NCI-H1105 treated with DMSO at 0.1 percent for 48 hours (cell line): ENCODE measurements around the gene NFKBIL1.
"Not testable (repeated sequence)": the region's sequence is repeated elsewhere in the genome, so short reads cannot be mapped to it uniquely, and the experiment has no call there.

Experiments
- DNase-seq: peaks from one replicate; lab custom pipeline; 2025; lab: John Stamatoyannopoulos, UW

Gene NFKBIL1

DNA sequence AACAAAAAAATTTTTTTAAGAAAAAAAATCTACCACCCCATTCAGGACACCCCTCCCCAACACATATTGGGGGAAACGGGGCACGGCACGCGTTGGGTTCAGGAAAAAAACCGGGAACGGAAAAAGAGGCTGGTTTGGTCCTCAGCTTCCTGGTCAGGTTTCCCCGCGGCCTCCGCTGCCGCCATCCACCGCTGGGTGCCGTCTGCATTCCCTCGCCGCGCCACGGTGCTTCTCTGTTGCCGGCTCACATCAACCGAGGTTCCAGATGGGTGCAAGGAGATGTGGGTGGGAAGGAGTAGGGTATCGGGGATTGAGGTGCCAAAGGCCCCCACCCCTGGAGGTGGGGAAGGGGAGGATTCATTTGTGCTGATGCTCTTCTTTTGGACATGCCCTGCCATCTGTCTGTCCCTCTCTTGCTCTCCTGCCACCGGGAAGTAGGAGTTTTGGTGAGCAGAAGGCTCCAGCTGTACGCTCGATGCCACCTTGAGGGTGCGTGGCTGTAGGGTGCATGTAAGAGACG, 12.8 kb upstream of the NFKBIL1 start:
- DNase-seq: no peak

DNA sequence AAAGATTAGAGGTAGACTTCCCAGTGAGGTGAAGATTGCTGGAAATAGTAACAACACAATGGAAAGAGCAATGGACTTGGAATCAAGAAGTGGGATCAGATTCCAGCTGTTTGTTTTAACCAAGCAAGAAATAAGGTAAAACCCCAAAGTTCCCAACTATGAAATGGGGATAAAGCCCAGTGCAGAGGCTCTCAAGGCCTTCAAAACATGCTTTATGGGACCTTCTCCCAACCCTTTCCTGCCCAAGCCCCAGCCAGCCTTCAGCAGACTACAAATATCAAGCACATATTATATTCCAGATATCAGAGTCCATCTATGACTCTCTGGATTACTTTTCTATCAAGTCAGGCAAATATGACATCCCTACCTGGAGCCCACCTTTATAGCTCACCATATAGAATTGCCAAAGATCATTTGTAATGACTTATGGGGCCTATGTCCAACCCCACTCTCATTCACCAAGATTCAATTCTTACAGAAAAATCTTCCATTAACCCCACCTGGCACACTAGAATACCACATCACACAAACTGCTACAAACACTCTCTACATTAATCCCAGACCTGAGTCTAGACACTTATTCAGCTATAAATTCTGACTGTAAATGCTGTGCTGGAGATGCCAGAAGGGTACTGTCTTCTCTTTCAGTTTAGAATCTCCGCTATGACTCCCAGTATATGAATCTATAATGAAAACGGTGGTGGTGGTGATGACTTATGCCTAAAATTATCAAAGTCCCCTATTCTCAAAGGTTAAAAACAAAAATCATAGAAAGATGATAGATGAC, 11.7 kb upstream of the NFKBIL1 start:
- no peak for DNase-seq

DNA sequence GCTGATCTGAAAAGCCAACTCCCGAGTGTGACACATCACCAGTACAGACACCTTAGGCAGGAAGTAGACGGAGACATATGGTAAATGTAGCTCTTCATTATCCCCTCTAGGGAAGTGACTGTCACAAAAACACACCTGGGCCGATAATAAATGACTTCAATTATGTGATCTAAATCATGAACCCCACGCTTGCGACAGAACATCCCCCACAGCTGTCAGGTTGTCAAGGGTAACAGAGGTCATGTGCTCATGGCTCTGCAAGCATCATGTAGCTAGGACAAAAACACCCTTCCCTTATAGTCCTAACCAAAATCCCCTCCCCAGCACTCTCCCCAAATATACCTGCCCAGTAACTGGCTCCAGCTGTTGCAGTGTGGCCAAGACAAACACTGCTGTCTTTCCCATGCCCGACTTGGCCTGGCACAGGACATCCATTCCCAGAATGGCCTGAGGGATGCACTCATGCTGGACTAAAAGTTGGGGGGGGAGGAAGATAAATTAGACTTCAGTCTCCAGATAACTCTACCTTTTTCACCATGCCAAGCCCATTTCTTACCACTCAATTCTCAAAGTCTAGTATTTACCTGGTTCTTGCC, 8.5 kb upstream of the NFKBIL1 start:
- no peak for DNase-seq

DNA sequence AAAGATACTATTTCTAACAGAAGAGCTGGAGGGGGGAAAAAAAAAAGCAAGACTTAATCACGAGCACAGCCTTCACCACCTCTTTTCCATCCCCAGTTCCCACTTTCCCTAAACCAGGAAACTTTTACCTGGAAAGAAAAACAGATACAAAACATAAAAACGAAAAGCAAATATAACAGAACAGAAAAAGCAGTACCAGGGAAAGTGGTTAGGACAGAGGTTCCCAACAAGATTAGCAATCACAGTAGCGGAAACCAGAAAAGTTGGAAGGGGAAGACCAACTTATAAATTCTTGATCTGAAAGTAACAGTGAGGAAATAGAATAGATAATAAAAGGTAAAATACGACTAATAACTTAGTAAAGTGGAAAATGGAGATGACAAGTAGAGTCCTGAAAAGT, 6.8 kb upstream of the NFKBIL1 start:
- DNase-seq: no peak

DNA sequence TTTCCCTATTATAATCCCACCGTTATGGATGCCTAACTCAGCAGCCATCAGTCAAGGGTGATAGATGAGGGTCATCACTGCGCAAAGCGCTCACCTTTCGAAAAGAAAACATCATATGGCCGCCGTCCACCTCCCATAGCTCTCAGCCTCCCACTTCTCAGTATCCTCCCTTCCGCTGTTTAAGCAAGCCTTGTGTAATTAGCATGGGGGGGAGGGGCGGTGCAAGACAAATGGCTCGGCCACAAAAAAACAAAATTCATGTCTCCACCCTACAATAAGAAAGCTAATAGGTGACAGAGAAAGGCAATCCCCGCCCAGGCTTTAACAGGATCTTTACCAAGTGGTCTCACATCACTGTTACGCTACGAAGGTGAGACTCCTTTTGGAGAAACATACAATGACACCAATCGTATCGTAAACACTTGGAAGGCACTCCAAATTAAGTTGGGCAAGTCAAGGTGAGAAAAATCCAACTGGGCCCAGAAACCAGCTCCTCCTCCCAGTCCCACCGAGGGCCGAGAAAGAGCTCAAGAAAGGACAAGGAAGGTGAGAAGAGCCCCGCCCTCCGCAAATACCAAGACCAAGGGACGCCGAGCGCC, 6.2 kb upstream of the NFKBIL1 start:
- DNase-seq: peak; percentile 53

DNA sequence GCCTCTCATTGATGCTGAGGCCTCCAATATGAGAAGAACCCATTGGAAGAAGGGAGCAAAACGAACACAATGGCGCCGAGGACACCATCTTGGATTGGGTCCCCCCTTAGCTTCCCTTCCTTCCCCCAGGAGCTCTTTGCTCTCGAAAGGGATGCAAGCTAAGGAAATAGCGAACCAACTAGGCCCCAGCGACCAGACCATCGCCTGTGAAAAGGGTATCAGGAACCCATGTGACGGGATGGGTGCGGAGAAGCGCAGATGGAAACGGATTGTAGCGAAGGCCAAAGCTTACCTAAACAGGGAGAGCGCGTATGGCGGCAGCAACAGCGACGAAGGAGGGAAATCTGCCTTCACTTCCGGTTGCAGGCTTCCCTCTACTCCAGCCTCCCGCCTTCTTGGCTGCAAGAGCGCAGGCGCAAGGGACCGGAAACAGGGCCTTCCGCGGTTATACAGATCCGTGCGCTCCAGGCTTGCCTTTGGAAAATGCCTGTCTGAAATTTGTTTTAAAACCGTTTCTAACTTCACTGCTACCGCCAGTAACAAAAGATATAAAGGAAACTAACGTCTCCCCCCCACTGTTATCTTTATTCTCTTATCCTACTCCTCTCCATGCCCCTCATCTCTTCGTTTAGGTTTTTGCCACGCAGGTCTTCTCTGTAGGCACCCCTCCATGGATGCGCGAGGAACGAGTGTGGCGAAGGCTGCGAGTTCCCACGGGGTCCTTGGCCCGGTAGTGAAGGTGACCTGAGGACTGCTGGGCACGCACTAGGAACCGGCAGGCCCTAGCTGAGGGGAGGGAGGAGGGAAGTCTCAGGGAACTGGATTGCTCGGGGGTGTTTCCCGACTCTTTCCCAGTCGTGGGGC, 5.5 kb upstream of the NFKBIL1 start, which contains the start of gene DDX39B:
TSS of gene DDX39B (minus strand) at position 346 of the 864 bp plus-strand sequence. CDS start 1,471 bp downstream, outside the sequence.
- DNase-seq: peak; percentile 98

DNA sequence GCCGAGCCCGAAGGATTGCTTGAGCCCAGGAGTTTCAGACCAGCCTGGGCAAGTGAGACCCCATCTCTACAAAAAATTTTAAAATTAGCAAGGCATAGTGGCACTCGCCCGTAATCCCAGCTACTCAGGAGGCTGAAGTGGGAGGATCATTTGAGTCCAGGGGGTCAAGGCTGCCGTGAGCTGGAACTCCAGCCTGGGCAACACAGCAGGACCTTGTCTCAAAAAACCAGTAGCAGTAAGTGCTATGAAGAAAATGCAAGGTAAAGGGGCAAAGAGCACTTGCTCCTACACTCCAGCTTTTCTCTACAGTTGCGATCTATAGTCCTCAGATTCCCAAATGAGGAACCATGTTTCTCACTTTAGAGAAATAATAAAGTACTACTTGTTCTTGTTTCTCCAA, 3.8 kb upstream of the NFKBIL1 start:
- no peak for DNase-seq

DNA sequence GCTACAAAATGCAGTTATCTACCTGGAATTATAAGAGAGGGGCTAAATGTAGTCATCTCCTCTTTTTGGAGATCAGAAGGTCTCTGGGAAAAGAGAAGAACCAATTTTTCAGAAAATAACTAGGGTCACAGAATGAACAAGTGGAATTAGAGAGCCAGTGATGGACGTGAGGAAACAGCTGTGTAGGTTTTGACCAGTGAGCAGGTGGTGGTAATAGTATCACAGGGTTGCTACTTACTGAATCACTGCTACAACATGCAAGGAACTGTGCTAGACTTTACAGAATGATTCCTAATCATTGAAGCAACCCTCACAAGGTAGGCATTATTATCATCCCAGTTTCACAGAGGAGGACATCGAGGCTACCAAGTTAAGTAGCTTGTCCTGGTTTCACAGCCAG, 2.7 kb upstream of the NFKBIL1 start:
- no peak for DNase-seq

DNA sequence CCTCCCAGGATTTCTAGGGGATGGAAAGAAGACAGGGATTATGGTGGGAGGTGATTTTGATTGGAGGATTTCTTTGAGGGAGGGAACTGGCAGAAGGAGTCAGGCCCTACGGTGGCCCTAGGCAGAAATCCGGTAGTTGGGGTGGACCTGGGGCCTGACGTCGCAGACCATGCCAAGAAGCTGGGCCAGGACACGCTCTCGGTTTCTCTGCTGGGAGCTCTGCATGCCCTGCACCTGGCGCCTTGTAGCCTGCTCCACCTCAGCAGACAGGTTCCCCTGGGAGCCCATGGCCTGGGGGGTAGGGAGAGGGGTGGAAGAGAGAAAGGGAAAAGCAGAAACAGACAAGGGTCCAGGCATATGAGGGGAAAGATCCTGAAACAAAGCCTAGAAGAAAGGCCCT, 2.1 kb upstream of the NFKBIL1 start:
- DNase-seq: no peak

DNA sequence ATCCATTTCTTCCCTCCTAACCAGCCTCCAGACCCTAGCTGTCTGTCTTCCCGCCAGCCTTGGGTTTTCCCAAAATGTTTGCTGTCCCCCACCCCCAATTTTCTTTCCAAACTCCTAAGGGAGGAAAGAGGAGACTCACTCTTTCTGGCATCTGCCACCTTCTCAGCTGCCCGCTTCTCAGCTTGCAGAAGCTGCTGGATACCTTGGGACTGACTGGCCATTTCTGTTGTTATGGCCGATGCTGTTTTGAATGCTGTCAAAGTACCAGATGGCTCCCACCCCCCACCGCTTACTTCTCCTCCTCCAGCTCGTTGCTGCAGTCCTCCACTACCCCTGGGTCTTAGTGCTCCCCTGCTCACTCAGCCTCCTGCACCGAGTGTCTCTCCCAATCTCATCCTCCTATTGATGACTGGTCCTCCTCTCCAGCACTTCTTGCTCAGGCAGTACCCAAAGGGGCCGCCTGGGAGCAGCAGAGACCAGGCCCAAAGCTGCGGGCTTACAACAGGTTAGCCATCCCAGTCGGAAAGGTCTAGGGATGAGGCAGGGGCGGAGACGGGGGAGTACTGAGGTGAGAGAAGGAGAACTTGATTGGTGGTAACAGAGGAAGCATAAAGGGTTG, 960 bp upstream of the NFKBIL1 start, which contains the start of gene ATP6V1G2:
TSS of gene ATP6V1G2 (minus strand) at position 270 of the 619 bp plus-strand sequence. CDS start at position 221, 49 bp downstream.
- DNase-seq: peak; percentile 97

DNA sequence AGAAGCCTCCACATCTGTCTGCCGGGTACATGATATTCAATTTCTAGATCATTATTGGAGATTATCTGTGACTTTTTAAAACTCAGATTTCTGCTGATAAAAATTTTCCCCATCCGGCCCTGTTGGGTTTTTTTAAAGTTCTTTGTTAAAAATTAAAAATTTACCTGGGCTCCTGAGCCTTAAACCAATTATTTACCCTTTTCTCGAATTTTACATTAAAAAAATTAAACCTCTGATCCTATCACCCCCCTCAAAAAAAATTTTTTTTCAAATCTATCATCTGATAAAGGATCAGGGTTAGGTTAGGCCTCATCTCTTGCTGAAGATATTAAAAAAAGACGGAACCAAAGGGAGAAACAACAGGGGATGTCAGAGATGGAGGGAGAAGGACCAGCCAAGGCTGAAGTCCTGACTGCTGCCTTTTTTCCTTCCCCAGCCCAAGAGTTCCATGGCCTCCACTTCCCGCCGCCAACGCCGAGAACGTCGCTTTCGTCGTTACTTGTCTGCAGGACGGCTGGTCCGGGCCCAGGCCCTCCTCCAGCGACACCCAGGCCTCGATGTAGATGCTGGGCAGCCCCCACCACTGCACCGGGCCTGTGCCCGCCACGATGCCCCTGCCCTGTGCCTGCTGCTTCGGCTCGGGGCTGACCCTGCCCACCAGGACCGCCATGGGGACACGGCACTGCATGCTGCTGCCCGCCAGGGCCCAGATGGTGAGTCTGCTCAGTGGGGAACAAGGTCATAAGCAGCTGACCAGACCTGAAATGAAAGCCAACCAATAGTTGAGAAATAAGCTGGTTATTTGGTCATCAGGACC, 527 bp downstream of the NFKBIL1 start:
- no peak for DNase-seq

DNA sequence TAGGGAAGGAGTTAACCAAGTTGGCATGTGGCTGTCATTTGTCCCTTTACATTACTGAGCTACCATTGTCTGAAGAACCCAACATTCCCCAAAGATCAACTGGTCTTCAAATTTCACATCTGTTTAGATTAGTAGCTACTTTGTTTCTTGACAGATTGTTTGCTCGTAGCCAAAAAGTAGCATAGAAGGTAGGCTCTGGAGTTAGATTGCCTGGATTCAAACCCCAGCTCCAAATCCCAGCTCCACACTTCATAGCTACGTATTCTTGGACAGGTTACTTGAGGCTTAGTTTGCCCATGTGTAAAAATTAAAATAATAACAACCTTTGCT, 1.1 kb downstream of the NFKBIL1 start:
- no peak for DNase-seq

DNA sequence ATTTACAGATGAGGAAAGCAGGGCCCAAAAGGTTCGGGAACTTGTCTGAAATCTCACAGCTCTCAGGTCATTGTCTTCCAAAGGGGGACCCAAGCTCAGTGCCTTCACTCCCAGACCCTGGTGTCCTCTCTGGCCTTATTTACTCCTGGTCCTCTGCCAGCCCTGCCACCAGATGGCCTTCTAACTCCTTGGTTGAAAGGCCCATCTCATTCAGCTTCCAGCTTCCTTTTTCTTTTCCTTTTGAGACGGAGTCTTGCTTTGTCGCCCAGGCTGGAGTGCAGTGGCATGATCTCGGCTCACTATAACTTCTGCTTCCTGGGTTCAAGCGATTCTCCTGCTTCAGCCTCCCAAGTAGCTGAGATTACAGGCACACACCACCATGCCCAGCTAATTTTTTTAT, 4.0 kb downstream of the NFKBIL1 start:
- not testable (repeated sequence) for DNase-seq

DNA sequence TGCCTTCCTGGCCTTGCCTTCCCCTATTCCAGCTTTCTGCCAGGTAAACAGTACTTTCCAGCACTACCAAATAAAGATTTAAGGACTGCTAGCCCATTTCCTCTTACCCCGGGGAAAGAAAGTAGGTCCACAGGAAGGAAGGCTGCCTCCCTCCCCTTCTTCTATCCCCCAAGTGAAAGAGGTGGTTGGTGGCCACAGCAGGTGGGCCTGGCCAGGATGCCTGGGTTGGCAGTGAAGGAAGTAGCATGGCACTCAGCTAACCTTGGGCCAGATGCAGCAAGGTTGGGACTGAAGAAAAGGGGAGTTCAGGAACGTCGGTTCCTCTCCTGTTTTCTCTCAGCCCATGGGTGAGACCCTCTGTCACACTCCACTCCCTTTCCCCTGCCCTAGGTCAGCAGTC, 8.9 kb downstream of the NFKBIL1 start:
- no peak for DNase-seq

DNA sequence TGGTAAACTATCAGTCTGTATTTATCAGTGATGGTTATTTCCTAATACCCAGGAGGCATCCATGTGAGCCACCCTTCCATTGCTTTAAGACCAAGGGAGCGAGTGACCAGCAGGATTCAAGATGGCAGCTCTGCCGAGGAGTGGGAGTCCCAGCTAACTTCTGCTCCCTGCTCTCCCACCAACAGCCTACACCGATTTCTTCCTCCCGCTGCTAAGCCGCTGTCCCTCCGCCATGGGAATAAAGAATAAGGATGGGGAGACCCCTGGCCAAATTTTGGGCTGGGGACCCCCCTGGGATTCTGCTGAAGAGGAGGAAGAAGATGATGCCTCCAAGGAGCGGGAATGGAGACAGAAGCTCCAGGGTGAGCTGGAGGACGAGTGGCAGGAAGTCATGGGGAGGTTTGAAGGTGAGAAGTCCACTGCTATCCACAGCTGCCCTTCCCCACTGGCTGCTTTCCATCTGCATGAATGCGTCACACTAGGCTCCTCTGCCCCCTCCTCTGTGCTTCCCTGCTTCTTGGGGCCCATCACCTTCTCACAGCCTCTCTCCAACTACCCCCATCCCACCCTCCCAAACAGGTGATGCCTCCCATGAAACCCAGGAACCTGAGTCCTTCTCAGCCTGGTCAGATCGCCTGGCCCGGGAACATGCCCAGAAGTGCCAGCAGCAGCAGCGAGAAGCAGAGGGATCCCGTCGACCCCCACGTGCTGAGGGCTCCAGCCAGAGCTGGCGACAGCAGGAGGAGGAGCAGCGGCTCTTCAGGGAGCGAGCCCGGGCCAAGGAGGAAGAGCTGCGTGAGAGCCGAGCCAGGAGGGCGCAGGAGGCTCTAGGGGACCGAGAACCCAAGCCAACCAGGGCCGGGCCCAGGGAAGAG, 10.3 kb downstream of the NFKBIL1 start:
- no peak for DNase-seq

DNA sequence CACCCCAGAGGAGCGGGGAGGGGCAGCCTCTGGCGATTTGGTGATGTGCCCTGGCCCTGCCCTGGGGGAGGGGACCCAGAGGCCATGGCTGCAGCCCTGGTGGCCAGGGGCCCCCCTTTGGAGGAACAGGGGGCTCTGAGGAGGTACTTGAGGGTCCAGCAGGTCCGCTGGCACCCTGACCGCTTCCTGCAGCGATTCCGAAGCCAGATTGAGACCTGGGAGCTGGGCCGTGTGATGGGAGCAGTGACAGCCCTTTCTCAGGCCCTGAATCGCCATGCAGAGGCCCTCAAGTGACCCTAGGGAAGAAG, 10.9 kb downstream of the NFKBIL1 start:
- DNase-seq: no peak

DNA sequence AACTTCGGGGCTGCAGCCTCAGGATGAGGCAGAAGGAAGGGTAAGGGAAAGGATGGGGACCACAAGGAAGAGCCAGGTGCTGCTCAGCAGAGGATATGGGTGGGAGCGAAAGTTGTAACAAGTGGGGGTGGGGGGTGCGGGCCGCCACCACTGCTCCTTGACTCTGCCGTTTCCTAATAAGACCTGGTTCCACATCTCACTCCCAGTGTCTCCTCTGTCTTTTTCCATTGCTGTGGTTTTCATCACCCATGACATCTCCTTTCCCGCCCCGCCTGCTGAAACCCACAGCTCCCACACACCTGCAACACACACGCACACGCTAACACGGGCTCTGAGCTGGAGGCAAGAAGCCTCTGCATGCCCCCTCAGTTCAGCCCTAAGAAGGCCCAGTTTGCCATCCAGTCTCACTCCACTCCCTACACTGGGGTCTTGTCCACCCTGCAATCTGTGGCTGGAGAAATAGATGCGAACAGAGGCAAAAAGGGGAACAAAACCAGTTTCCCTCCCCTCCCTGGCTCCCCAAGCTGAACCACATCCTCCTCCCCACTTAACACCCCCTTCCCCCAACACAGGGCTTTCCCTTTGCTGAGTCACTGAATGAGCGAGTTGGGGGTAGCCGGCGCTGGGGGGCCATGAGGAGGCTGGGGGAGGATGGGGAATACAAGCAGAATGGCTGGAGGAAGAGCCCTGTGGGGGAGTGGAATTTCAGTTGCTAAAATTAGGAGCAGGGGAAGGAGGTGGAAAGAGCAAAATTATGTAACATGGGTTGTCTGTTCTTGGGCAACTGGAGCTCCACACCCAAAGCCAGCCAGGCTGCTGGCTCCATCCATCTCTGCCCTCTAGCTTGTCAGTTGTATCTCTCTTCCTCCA, 11.5 kb downstream of the NFKBIL1 start:
- no peak for DNase-seq

DNA sequence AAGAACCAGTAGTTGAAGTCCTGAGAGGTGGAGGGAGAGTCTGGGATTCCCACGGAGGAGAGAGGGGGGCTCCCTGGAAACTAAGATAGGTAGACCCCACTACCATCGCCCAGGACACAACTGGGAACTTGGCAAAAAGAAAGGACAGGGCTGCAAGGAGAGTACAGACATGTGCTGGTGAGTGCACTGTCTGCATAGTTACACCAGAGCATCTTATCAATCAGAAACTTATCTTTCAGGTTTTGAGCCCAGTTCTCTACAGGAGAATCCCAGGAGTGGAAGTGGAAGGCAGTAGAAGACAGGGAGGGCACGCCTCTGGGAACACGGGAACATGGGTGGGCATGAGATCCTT, 12.2 kb downstream of the NFKBIL1 start:
- no peak for DNase-seq
